GM21381 (cell line): Measurements from ENCODE around the gene CSNK1G1.
A peak's percentile ranks its signal among the peaks of the same experiment; 100 is the strongest.

Experiments
- ATAC-seq: cut with Tn5 transposase; IDR thresholded peaks from one replicate; pipeline ENCODE4 v1.9.1; 2021; ENCODE audit warnings: mild to moderate bottlenecking, moderate library complexity; ENCODE audit not compliant: unreplicated experiment

Gene CSNK1G1

GRCh38 chr15:64205202-64205601 is 150.8 kb downstream of the CSNK1G1 start:
- no peak for ATAC-seq

GRCh38 chr15:64197425-64197824 is 158.5 kb downstream of the CSNK1G1 start:
- no peak for ATAC-seq

- ATAC-seq: no peak
Observed at GRCh38 chr15:64193971-64194370, 162.0 kb downstream of the CSNK1G1 start.

- no peak for ATAC-seq
Observed at GRCh38 chr15:64191971-64192830, 163.8 kb downstream of the CSNK1G1 start.

GRCh38 chr15:64187396-64188191 is 168.4 kb downstream of the CSNK1G1 start:
- ATAC-seq: no peak

- no peak for ATAC-seq
Observed at GRCh38 chr15:64185146-64185911, 170.6 kb downstream of the CSNK1G1 start.

GRCh38 chr15:64182859-64183370 is 173.1 kb downstream of the CSNK1G1 start:
- ATAC-seq: no peak

GRCh38 chr15:64180235-64180824 is 175.6 kb downstream of the CSNK1G1 start:
- peak; percentile 57 for ATAC-seq

GRCh38 chr15:64166102-64166890 is 189.7 kb downstream of the CSNK1G1 start:
- no peak for ATAC-seq

GRCh38 chr15:64164436-64164835 is 191.5 kb downstream of the CSNK1G1 start:
- ATAC-seq: no peak

GRCh38 chr15:64163659-64164362 is 192.2 kb downstream of the CSNK1G1 start:
- ATAC-seq: no peak

- peak; percentile 89 for ATAC-seq
Observed at GRCh38 chr15:64162869-64163658, 192.9 kb downstream of the CSNK1G1 start, which contains the start of gene PPIB. Gene PPIB (minus strand): TSS chr15:64163022. CDS start chr15:64162986, 36 bp downstream.

GRCh38 chr15:64162478-64162868 is 193.5 kb downstream of the CSNK1G1 start:
- peak; percentile 23 for ATAC-seq

GRCh38 chr15:64161688-64162477 is 194.1 kb downstream of the CSNK1G1 start:
- ATAC-seq: no peak

- no peak for ATAC-seq
Observed at GRCh38 chr15:64158363-64159134, 197.4 kb downstream of the CSNK1G1 start.

- no peak for ATAC-seq
Observed at GRCh38 chr15:64157599-64158125, 198.3 kb downstream of the CSNK1G1 start.
